Measurements from ENCODE around the gene GBX1. TPM values are rescaled to one million over a fixed set of nuclear protein-coding genes. Genes with fewer than 3 reads are reported as not detected.

GBX1 gene
- total and polyA plus RNA-seq, 2 of the 4 experiments (the other 2 are of a cell fraction), result not detected

- no peak overlapping the region for H3K14ac ChIP-seq (replicated peaks; ENCODE audit: low read depth, low read length)
- no peak overlapping the region for H3K4me2 ChIP-seq (ENCODE audit: low read depth, low read length)
- no TSS peak for BruUV-seq (replicated peaks)
- peaks cover 4% of the 10 kb centered on the region; the same call in 1 of the 2 replicates for H3K9me1 ChIP-seq (ENCODE audit: insufficient read depth, low read length)
- H2AK5ac ChIP-seq (ENCODE audit: low read depth, low read length), result no peak overlapping the region
- H3K36me3 ChIP-seq (ENCODE audit: control insufficient read depth, insufficient read depth, low read length), result peaks cover 6% of the 10 kb centered on the region
- ATAC-seq (ENCODE audit: low read depth), result no peak
- no peaks in the 10 kb centered on the region for H3K9me3 ChIP-seq (ENCODE audit: control insufficient read depth, insufficient read depth, low read length)
- no peak overlapping the region for H2BK120ac ChIP-seq (ENCODE audit: low read depth, low read length)
- no peak overlapping the region for H3K4me3 ChIP-seq (ENCODE audit: insufficient read depth, low read depth, low read length)
- H2BK15ac ChIP-seq (ENCODE audit: low read depth, low read length), result no peak overlapping the region
- H2BK20ac ChIP-seq (ENCODE audit: low read depth, low read length), result no peak overlapping the region
- no peak overlapping the region for H3K27ac ChIP-seq (ENCODE audit: insufficient read depth, low read length)
- H2AK9ac ChIP-seq (replicated peaks; ENCODE audit: low read depth, low read length, poor library complexity), result no peak overlapping the region
- H2BK5ac ChIP-seq (ENCODE audit: low read depth, low read length, poor library complexity, severe bottlenecking), result no peak overlapping the region
- H3K79me1 ChIP-seq (ENCODE audit: low read depth in 1 of 2, low read length in 2 of 2), result peaks cover 28 to 90% of the 10 kb centered on the region in 2 experiments
- no peak overlapping the region for H3K9ac ChIP-seq (ENCODE audit: low read depth, low read length)
- no peak for TF ChIP-seq CHD1 (IDR thresholded peaks at IDR 0.05; ENCODE audit: low read depth, low read length)
- no peak for TF ChIP-seq MXI1 (IDR thresholded peaks at IDR 0.05; ENCODE audit: borderline replicate concordance, low read depth, low read length)
- no peak for TF ChIP-seq FOS (IDR thresholded peaks at IDR 0.05; ENCODE audit: low read depth, low read length)
- no peak for TF ChIP-seq CEBPB (IDR thresholded peaks at IDR 0.05; ENCODE audit: low read depth, low read length)
- TF ChIP-seq SMC3 (IDR thresholded peaks at IDR 0.05; ENCODE audit: low read depth, low read length), result no peak
- TF ChIP-seq NFE2L2 (IDR thresholded peaks at IDR 0.05; ENCODE audit: low read depth, low read length), result no peak
- TF ChIP-seq POLR2A (IDR thresholded peaks at IDR 0.05; ENCODE audit: low read depth, low read length), result no peak
- TF ChIP-seq USF2 (IDR thresholded peaks at IDR 0.05; ENCODE audit: low read depth, low read length), result no peak
- TF ChIP-seq ELK1 (IDR thresholded peaks at IDR 0.05; ENCODE audit: borderline replicate concordance, low read depth, low read length), result no peak
- TF ChIP-seq RCOR1 (IDR thresholded peaks at IDR 0.05; ENCODE audit: insufficient replicate concordance, low read length), result no peak
- TF ChIP-seq MAZ (IDR thresholded peaks at IDR 0.05; ENCODE audit: borderline replicate concordance, low read depth, low read length), result no peak
- no peak for TF ChIP-seq RAD21 (IDR thresholded peaks at IDR 0.05; ENCODE audit: low read length)
- ChIA-PET CTCF (interaction anchor here (1.0 kb wide), 1 partner anchor 12 kb away, joined by 4 read pairs; no protein-coding TSS in a partner anchor), POLR2A (ENCODE audit: unreplicated experiment) (no interaction called here)
- H3K4me1 ChIP-seq (ENCODE audit: control insufficient read depth, insufficient read depth, low read length), result peaks cover 8% of the 10 kb centered on the region
- in situ Hi-C loops (cut with MboI; ENCODE audit: low sequenced_read_pairs) (loop anchor here (10.0 to 25.0 kb wide), 2 partner anchors 198 to 316 kb away; no protein-coding TSS in a partner anchor), intact Hi-C loops (cut with micrococcal nuclease) (no loop called here), dilution Hi-C loops (cut with HindIII; ENCODE audit: low sequenced_read_pairs, unreplicated experiment) (no loop called here)
- H3K18ac ChIP-seq (ENCODE audit: low read depth, low read length), result no peak overlapping the region
- peaks cover 82% of the 10 kb centered on the region for H4K20me1 ChIP-seq (ENCODE audit: insufficient read depth, low read length)
- no peak overlapping the region for H2AFZ ChIP-seq (replicated peaks; ENCODE audit: low read length, poor library complexity)
- whole genome bisulfite sequencing, 2 experiments (ENCODE audit: extremely low coverage in 2 of 2, insufficient read length in 1 of 2), result 100% methylated on average over 1 of the region's 3 CpGs; no CpG with 5 or more reads in 1 of the 2 experiments
- DNase-seq, result no peak
- no peak overlapping the region for H4K8ac ChIP-seq (ENCODE audit: low read depth in 2 of 2, low read length in 2 of 2)
- H3K23ac ChIP-seq (ENCODE audit: low read depth, low read length), result no peak overlapping the region
- no peak overlapping the region for H4K5ac ChIP-seq (ENCODE audit: low read depth, low read length)
- H3K27me3 ChIP-seq (ENCODE audit: control insufficient read depth, insufficient read depth, low read length), result no peaks in the 10 kb centered on the region
- H4K91ac ChIP-seq (ENCODE audit: insufficient read depth, low read depth, low read length), result no peak overlapping the region
- H3K4ac ChIP-seq (ENCODE audit: low read depth, low read length), result no peak overlapping the region
- no peak overlapping the region for H3K56ac ChIP-seq (ENCODE audit: extremely low read depth, insufficient read depth, low read length)
These were observed 64.5 kb downstream of the GBX1 start for GRCh38 chr7:151102991-151103390.
